Choroid plexus epithelial cell (primary cell): Measurements from ENCODE around the gene SLC9B1.
A peak's percentile ranks its signal among the peaks of the same experiment; 100 is the strongest.

Experiments
- DNase-seq: peaks from one replicate; pipeline ENCODE4 v3.0.0-alpha.2; 2010; ENCODE audit warnings: low read depth
- H3K4me3 ChIP-seq: 2 replicates; pipeline ENCODE4 v1.5.1; 2011; ENCODE audit warnings: low read depth, mild to moderate bottlenecking, control low read depth, low read length, moderate library complexity
- TF ChIP-seq, protein P1 (sequence below): conservative IDR thresholded peaks from 2 replicates; pipeline ENCODE4 v1.5.1; 2011; ENCODE audit warnings: low read depth, mild to moderate bottlenecking, control low read depth, inconsistent platforms, low read length, moderate library complexity

The SLC9B1 gene

DNA sequence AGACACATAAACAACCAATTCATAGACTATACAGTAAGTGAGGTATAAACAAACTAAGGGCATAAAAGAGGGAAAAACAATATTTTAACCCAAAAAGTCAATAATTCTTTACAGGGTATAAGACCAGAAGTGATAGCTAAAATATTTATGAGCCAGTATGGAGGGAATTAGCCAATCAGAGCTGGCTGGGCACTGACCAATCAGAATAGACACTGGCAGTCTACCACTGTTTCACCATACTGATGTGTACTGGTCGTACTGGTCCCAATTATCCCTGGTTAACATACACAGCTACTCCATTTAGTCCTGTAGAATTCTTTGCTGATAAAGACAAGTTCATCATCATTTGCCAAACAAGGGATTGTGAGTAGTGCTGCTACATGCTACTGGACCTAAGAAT is 9.8 kb upstream of the SLC9B1 start:
- TF ChIP-seq, protein P1, sequence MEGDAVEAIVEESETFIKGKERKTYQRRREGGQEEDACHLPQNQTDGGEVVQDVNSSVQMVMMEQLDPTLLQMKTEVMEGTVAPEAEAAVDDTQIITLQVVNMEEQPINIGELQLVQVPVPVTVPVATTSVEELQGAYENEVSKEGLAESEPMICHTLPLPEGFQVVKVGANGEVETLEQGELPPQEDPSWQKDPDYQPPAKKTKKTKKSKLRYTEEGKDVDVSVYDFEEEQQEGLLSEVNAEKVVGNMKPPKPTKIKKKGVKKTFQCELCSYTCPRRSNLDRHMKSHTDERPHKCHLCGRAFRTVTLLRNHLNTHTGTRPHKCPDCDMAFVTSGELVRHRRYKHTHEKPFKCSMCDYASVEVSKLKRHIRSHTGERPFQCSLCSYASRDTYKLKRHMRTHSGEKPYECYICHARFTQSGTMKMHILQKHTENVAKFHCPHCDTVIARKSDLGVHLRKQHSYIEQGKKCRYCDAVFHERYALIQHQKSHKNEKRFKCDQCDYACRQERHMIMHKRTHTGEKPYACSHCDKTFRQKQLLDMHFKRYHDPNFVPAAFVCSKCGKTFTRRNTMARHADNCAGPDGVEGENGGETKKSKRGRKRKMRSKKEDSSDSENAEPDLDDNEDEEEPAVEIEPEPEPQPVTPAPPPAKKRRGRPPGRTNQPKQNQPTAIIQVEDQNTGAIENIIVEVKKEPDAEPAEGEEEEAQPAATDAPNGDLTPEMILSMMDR, result no peak
- H3K4me3 ChIP-seq, result no peak overlapping the region
- no peak for DNase-seq

DNA sequence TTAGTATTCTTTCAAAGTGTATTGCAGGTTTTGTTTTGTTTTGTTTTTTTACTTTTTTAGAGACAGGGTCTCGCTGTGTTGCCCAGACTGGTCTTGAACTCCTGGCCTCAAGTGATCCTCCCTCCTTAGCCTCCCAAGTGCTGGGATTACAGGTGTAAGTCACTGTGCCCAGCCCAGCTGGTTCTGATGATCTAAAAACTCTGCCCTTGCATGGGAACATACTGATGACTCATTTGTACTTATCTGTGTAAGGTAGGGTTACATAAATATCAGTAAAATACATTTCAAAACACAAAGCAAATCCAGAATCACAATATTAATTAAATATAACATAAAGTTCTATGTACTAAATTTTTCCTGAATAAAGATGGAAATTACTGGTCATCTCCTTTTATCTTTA is 7.4 kb upstream of the SLC9B1 start:
- DNase-seq, result peak; percentile 30
- TF ChIP-seq, protein P1, result no peak
- no peak overlapping the region for H3K4me3 ChIP-seq

DNA sequence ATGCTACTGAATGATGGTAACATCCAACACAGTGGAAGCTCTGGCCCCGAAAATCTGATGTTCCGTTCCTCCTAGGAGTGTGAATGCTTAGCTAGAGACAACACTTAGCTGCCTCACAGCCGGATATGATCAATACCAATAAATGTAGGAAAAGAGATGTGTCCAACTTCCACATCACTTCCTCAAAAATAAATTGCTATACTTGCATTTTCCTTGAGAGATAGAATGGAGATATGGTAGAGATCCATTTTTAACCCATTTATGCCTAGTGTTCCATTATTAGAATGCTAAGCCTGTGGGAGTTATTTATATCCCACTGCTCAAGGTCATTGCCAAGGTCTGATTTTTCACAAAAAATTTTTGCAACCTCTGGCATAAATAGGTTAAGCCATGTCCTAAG is 5.5 kb upstream of the SLC9B1 start:
- no peak for DNase-seq
- TF ChIP-seq, protein P1, result no peak
- no peak overlapping the region for H3K4me3 ChIP-seq

DNA sequence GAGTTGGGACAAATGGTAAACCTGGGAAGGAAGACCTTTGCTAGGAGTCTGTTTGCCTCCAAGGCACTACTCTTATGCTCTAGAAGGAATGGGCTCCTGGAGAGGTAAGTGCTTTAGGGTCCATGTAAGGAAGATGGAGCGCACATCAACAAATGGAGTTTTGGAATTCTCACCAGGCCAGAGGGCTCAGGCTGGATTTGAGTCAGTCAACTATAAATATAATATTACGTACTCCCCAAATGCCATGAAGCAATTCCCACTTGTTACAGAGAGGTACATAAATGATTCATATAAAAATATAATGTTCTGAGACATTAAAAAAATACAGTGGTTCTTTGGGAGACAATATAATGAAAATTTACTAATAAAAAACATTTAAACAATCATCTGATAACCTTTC is 1.6 kb upstream of the SLC9B1 start:
- TF ChIP-seq, protein P1, result no peak
- no peak for DNase-seq
- no peak overlapping the region for H3K4me3 ChIP-seq

DNA sequence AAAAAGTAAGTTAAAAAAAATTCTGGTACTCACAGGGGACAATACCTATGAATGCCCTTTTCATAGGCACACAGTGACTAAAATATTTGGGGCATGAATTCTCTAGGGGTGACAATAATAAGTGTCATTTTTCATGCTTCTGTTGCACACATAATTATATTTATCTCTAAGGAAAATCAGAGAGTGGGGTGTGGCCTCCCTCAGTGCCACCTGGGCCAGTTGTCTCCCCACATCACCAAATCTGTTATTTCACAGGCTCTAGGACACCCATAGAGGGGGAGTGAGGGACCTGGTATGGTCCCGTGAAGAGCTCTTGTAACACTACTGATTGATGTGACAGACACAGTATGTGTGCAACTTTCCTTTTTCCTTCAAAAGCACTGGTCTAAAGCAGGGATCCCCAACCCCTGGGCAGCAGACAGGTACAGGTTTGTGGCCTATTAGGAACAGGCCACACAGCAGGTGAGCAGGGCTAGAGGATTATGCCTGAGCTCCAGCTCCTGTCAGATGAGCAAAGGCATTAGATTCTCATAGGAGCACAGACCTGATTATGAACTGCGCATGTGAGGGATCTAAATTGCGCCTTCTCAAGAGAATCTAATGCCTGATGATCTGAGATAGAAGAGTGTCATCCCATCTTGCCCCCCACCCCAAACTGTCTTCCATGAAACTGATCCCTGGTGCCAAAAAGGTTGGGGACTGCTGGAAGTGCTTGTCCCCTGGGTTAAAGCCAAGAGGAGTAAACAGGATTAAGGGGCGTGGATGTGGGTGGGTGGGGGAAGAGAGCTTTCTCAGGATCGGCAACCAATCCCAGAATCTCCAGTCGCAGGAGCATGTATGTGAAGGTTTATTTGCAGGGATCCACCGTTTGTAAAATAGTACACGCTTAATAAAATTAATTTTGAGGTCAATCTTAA is 856 bp downstream of the SLC9B1 start:
- DNase-seq, result no peak
- peak overlapping the region; percentile 61 for H3K4me3 ChIP-seq
- TF ChIP-seq, protein P1, result no peak

DNA sequence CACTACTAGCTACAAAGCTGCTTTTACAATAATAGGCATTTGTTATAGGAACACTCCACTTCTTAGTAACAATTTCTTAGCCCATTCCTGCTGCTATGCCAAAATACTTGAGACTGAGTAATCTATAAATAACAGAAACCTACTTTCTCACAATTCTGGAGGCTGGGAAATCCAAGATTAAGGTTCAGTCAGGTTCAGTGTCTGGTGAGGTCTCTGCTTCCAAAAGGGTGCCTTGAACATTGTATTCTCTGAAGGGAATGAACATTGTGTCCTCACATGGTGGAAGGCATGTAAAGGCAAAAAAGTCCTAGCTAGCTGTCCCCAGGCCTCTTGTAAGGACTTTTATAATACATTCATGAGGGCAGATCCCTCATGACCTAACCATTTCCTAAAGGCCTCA is 7.0 kb downstream of the SLC9B1 start:
- no peak overlapping the region for H3K4me3 ChIP-seq
- peak; percentile 29 for DNase-seq
- TF ChIP-seq, protein P1, result no peak

DNA sequence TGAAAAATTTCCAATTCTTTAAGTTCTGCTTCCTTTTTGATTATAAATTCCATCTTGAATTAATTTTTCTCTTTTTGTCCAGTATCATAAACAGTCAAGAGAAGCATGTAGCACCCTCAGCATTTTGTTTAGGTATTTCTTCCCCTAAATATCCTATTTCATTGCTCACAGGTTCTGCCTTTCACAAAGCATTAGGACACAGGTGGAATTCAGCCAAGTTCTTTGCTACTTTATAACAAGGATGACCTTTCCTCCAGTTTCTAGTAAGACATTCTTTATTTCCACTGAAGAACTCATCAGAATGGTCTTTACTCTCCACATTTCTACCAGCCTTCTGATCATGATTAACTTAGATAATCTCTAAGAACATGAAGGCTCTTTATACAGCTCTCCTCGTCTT is 7.4 kb downstream of the SLC9B1 start:
- TF ChIP-seq, protein P1, result no peak
- peak; percentile 94 for DNase-seq
- H3K4me3 ChIP-seq, result no peak overlapping the region
